ENCODE data around the gene EEFSEC. TPM values are rescaled to one million over a fixed set of nuclear protein-coding genes. Genes with fewer than 3 reads are reported as not detected.

EEFSEC gene
- total and polyA plus RNA-seq, 2 of the 8 experiments (the other 6 are each of a cell fraction or from before 2014, with no cell fraction given) = 13.1 to 19.8 TPM

GRCh38 chr3:128400671-128401070 lies 247.4 kb downstream of the EEFSEC start (continued):
- TF ChIP-seq CHD7 (IDR thresholded peaks at IDR 0.05; ENCODE audit: insufficient replicate concordance, low read length) = no peak
- TF ChIP-seq GABPA (IDR thresholded peaks at IDR 0.05; ENCODE audit: borderline replicate concordance, insufficient read depth, low read length) = no peak
- TF ChIP-seq TBP (IDR thresholded peaks at IDR 0.05; ENCODE audit: low read depth, low read length) = no peak
- TF ChIP-seq EP300 (IDR thresholded peaks at IDR 0.05; ENCODE audit: borderline replicate concordance in 1 of 2, low read depth in 2 of 2, low read length in 2 of 2) = no peak
- TF ChIP-seq CBX5 (IDR thresholded peaks at IDR 0.05; ENCODE audit: low read depth, low read length) = no peak
- TF ChIP-seq POLR2A (IDR thresholded peaks at IDR 0.05; ENCODE audit: control extremely low read depth in 1 of 2, low read depth in 2 of 2, low read length in 2 of 2) = no peak
